Upper lobe of right lung (tissue), 1 donor: ENCODE data around the gene RBBP4. TPM values are rescaled to one million over a fixed set of nuclear protein-coding genes. Genes with fewer than 3 reads are reported as not detected.

Source experiments
- ATAC-seq: fragments of 200-7000 bp; cut with Tn5 transposase; one replicate; pipeline ENCODE4 v1.9.1; 2020; ENCODE audit warnings: mild to moderate bottlenecking, moderate library complexity
- DNase-seq: peaks from one replicate; pipeline ENCODE4 v3.0.0-alpha.2; 2020
- H3K27ac ChIP-seq: fragments of 200-600 bp; one replicate; pipeline ENCODE4 v1.8.0; 2022
- H3K27me3 ChIP-seq: fragments of 200-600 bp; one replicate; pipeline ENCODE4 v1.8.0; 2022; ENCODE audit warnings: mild to moderate bottlenecking
- H3K36me3 ChIP-seq: fragments of 200-600 bp; one replicate; pipeline ENCODE4 v1.8.0; 2022
- H3K4me1 ChIP-seq: fragments of 200-600 bp; one replicate; pipeline ENCODE4 v1.8.0; 2022
- H3K4me3 ChIP-seq: fragments of 200-600 bp; one replicate; pipeline ENCODE4 v1.8.0; 2022; ENCODE audit warnings: mild to moderate bottlenecking
- H3K9me3 ChIP-seq: fragments of 200-600 bp; one replicate; pipeline ENCODE4 v1.8.0; 2022
- intact Hi-C: fragments of 100-400 bp; cut with DNase I; formaldehyde crosslinking; loops from one replicate; pipeline ENCODE4 v1.11.0; 2022
- total RNA-seq: library from RNA; stranded (reverse); fragmentation: NEBNext Ultra II Directional; extraction: Animal tissue kit (Norgen Biotek cat#: 25700); gene quantifications from one replicate; pipeline ENCODE4 v1.2.1, GENCODE V29; 2021
- TF ChIP-seq, protein P1 (sequence below): fragments of 200-600 bp; IDR thresholded peaks from one replicate; pipeline ENCODE4 v1.8.0; 2022; ENCODE audit warnings: antibody characterized with exemption
- donor health status: DM: no; HTN: yes; CAD: no; lungs with severe emphysema.

The RBBP4 gene
- total RNA-seq, 1 donor from 2014 or later, result 156 TPM

DNA sequence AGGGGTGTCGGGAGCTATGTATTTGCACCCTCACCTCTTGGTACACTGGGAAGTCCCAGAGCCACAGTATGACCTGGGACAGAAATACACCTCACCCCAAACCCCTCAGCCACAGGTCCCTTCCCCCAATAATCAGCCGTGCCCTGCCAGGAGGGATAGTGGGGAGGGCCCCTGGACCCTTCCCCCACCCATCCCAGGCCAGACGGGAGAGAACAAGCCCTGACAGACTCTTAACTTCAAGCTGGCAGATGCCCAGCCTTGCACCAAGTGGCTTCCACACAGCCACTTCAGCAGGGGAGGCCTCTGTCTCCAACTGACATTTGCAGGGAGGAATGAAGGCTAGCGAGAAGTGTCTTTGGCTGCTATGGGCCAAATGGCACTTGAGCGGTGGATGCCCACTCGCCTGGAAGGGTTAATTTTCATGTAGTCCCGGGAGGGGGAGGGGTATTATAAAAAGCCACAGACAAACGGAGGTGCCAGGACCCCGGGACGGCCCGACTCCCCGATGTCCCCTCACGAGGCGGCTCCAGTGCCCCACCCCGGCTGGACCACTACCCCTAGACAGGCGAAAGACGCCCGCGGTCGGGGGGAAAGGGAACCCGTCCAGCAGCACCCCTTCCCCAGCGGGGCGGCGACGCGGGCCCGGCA, 51.1 kb downstream of the RBBP4 start:
- Histone ChIP-seq H3K4me1 (peaks cover 6% of the 10 kb centered on the region), H3K4me3 (peak overlapping the region; percentile 72), H3K36me3 (no peaks in the 10 kb centered on the region), H3K27ac (peak overlapping the region; percentile 68), H3K27me3 (no peaks in the 10 kb centered on the region), H3K9me3 (no peaks in the 10 kb centered on the region)
- peak; percentile 55 for ATAC-seq
- intact Hi-C loops, result no loop called here
- DNase-seq, result peak; percentile 76
- TF ChIP-seq, protein P1, sequence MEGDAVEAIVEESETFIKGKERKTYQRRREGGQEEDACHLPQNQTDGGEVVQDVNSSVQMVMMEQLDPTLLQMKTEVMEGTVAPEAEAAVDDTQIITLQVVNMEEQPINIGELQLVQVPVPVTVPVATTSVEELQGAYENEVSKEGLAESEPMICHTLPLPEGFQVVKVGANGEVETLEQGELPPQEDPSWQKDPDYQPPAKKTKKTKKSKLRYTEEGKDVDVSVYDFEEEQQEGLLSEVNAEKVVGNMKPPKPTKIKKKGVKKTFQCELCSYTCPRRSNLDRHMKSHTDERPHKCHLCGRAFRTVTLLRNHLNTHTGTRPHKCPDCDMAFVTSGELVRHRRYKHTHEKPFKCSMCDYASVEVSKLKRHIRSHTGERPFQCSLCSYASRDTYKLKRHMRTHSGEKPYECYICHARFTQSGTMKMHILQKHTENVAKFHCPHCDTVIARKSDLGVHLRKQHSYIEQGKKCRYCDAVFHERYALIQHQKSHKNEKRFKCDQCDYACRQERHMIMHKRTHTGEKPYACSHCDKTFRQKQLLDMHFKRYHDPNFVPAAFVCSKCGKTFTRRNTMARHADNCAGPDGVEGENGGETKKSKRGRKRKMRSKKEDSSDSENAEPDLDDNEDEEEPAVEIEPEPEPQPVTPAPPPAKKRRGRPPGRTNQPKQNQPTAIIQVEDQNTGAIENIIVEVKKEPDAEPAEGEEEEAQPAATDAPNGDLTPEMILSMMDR, result no peak

DNA sequence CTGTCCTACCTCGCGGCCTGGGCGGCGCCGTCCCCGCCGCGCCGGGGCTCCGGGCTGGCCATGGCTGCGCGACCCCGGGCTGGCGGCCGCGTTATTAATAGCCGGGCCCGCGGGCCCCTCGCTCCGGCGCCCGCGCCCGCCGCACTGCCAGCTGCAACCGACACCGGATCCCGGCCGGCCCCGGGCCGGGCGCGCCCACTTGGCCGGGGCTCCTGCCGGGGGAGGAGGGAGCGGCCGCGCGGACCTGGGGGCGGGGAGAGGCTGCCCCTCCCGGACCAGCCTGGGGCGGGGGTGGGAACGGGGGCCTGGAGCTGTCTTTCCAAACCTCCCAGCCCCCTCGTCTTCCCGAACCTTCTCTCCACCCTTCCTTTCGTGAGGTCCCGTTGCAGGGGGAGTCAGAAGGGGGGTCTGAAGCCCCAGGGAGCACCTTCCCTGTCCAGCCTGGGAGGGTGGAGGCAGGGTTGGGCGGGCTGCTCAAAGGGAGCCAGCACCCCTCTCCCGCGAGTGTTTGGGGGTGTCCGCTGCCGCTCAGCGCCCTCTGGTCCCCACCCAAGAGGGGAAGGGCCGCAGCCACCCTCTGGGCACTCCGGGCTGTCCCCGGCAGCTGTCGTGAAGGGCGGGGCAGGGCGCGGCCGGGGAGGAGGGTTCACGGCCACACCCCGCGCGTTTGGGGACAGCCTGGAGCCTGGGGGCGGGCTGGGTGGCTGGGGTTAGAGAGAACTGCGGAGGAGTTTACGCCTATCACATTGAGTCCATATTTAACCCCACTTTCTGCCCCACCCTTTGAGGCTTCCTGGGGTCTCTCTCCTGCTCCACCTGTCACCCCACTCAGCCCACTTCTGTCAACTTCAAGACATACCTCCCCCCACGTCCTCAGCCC, 51.8 kb downstream of the RBBP4 start, which contains the start of gene SYNC:
Gene SYNC (minus strand): TSS at position 172 of the 880 bp plus-strand sequence. CDS start 110 bp downstream, at position 62.
- intact Hi-C loops, result no loop called here
- Histone ChIP-seq H3K27ac (peak within 1 kb of the TSS; percentile 79), H3K4me1 (peaks cover 6% of the 10 kb centered on the region), H3K9me3 (no peaks in the 10 kb centered on the region), H3K27me3 (no peaks in the 10 kb centered on the region), H3K4me3 (peak within 1 kb of the TSS; percentile 72), H3K36me3 (no peaks in the 10 kb centered on the region)
- peak; percentile 85 for ATAC-seq
- peak; percentile 88 for DNase-seq
- TF ChIP-seq, protein P1, result no peak

DNA sequence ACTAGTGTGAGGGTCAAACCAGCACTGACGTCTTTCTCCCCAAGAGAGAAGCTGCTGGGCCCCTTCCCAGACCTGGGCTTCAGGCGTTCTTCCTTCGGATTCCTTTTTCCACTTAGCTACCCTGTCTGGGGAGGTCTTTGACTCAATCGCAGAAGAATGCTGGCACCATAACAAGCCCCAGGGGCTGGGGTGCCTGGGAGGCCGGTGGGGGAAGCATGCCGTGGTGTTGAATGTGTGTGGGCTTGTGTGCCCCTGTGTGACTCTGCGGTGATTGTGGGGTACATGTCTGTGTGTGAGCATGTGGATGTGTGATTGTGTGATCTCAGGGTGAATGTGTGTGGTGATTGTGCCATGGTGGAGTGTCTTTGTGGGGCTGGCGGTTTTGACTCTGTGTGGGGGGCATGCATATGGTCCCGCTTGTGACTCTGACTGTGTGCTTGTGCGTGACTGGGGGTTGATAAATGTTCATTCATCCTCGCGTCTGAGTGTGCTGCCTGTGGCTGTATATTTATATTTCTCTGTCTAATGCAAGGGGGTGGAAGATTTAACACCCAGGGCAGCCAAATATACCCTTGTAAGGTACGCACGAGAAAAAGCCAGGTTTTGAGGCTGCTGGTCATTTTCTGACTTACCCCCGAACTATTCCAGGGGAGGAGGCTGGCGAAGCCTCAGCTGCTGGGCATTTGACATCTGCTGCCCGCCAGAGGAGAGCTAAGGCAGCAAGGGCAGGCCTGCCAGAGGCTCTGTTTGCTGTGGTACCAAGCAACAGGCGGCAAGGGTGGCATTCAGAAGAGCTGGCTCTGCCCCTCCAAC, 52.7 kb downstream of the RBBP4 start:
- Histone ChIP-seq H3K4me1 (peaks cover 6% of the 10 kb centered on the region), H3K4me3 (peak overlapping the region; percentile 72), H3K27me3 (no peaks in the 10 kb centered on the region), H3K36me3 (no peaks in the 10 kb centered on the region), H3K27ac (peak overlapping the region; percentile 79), H3K9me3 (no peaks in the 10 kb centered on the region)
- intact Hi-C loops, result no loop called here
- TF ChIP-seq, protein P1, result no peak
- DNase-seq, result peak; percentile 58
- ATAC-seq, result no peak

DNA sequence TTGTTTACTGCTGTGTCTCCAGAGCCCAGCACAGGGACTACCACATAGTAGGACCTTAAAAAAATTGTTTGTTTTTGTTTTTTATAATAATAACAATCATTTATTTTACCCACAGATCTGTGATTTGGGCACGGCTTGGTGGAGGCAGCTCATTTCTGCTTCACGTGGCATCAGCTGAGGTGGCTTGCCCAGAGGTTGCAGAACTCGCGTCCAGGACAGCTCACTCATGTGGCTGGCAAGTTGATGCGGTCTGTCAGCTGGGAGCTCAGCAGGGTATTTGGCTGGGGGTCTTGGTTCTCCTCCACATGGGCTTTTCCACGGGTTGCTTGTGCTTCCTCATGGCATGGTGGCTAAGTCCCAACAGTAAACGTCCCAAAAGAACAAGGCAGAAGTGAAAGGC, 54.5 kb downstream of the RBBP4 start:
- no peaks in the 10 kb centered on the region for H3K9me3 ChIP-seq
- H3K27ac ChIP-seq, result no peak overlapping the region
- intact Hi-C loops, result no loop called here
- DNase-seq, result no peak
- H3K4me1 ChIP-seq, result peaks cover 6% of the 10 kb centered on the region
- H3K27me3 ChIP-seq, result no peaks in the 10 kb centered on the region
- H3K4me3 ChIP-seq, result no peak overlapping the region
- TF ChIP-seq, protein P1, result no peak
- H3K36me3 ChIP-seq, result no peaks in the 10 kb centered on the region
- no peak for ATAC-seq

DNA sequence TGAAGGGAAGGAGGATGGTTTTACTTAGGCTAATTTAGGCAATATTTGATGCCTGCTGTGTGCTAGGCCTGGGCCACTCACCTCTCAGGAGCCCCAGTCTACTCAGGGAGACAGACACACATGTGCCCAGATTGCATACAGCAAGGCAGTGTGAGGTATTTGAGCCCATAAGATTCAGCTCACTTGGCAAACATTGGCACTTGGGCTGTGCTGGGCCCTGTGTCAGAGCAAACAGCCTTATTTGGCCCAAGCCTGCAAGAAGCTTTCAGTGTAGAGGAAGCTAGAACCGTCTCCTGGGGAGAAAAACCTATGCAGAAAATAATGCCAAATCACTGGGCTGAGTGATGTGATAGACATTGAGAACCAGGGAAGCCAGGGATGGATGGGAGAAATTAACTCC, 55.5 kb downstream of the RBBP4 start:
- Histone ChIP-seq H3K27ac (no peak overlapping the region), H3K36me3 (no peaks in the 10 kb centered on the region), H3K4me1 (peaks cover 6% of the 10 kb centered on the region), H3K4me3 (no peak overlapping the region), H3K27me3 (no peaks in the 10 kb centered on the region), H3K9me3 (no peaks in the 10 kb centered on the region)
- DNase-seq (no peak), ATAC-seq (no peak)
- TF ChIP-seq, protein P1, result no peak
- intact Hi-C loops, result no loop called here
